Measurements from ENCODE around the gene MRPL14. TPM values are rescaled to one million over a fixed set of nuclear protein-coding genes. Genes with fewer than 3 reads are reported as not detected.

Gene MRPL14
- total RNA-seq, 1 donor from 2014 or later, result 30.3 TPM

DNA sequence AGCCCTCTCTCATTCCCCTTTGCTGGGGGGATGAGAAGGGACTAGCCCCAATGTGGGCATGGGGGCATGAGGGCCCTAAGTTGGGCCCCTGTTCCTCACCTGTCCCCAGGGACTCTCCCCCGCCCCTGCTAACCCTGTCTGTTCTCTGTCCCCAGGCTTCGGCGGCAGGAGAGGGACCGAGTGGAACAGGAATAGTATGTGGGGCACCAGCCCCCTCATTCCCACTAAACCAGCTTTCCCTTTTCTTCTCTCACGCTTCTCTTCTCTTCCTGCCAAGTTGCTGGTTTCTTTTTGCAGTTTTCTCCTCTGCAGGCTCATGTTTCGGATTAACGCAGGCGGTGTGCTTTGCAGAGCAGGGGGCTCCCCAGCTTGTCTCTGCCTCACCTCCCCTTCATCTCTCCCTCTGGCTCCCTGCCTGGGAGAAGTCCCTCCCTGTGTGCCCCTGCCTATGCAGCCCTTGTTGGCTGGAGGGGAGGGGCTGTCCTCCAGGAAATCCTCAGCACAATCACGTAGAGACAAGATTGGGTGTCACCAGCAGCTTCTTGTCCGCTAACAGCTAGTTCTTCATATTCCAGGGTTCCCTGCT is 8.0 kb upstream of the MRPL14 start:
- Mint-ChIP-seq H3K4me1 (ENCODE audit: unreplicated experiment) (peaks cover 10% of the 10 kb centered on the region), H3K27me3 (ENCODE audit: unreplicated experiment) (peaks cover 10% of the 10 kb centered on the region), H3K4me3 (ENCODE audit: unreplicated experiment) (peak overlapping the region; percentile 54), H3K27ac (ENCODE audit: unreplicated experiment) (no peak overlapping the region), H3K9me3 (ENCODE audit: unreplicated experiment) (no peaks in the 10 kb centered on the region), H3K36me3 (ENCODE audit: low read depth, unreplicated experiment) (peaks cover 28% of the 10 kb centered on the region)
- no peak for DNase-seq (ENCODE audit: low spot score)
- no peak for TF ChIP-seq CTCF (IDR thresholded peaks at IDR 0.05; ENCODE audit: unreplicated experiment)

DNA sequence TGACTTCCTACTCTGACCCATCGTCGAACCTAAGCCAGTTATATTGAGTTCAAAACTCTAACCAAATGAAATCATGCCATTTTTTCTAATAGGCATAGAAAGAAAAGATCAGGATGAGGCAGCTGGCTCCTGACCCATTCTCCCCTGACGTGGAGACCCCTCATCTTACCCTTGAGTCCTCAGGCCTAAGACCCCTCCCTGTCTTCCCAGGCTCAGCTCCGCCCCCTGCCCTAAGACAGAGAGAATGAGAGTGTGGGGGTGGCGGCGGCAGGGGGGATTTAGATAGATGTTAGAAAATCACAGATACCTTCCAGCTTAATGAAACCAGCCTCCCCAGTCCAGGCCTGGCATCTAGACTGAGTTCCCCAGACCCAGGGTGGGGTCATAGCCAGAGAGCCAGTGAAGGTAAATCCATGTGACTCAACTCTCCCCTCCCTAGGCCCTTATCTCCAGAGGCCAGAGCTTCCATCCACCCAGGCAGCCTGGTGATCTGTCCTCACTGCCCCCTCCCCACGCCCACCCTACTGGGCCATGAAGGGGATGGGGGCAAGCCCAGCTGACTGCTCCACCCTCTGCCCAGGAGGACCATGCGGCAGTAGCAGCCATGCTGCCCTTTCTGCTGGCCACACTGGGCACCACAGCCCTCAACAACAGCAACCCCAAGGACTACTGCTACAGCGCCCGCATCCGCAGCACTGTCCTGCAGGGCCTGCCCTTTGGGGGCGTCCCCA is 6.9 kb upstream of the MRPL14 start:
- H3K36me3 Mint-ChIP-seq (ENCODE audit: low read depth, unreplicated experiment), result peaks cover 20% of the 10 kb centered on the region
- H3K27me3 Mint-ChIP-seq (ENCODE audit: unreplicated experiment), result peaks cover 10% of the 10 kb centered on the region
- TF ChIP-seq CTCF (IDR thresholded peaks at IDR 0.05; ENCODE audit: unreplicated experiment), result no peak
- H3K9me3 Mint-ChIP-seq (ENCODE audit: unreplicated experiment), result no peaks in the 10 kb centered on the region
- DNase-seq (ENCODE audit: low spot score), result no peak
- H3K27ac Mint-ChIP-seq (ENCODE audit: unreplicated experiment), result no peak overlapping the region
- H3K4me3 Mint-ChIP-seq (ENCODE audit: unreplicated experiment), result no peak overlapping the region
- peaks cover 10% of the 10 kb centered on the region for H3K4me1 Mint-ChIP-seq (ENCODE audit: unreplicated experiment)

- Mint-ChIP-seq H3K27me3 (ENCODE audit: unreplicated experiment) (peaks cover 10% of the 10 kb centered on the region), H3K9me3 (ENCODE audit: unreplicated experiment) (no peaks in the 10 kb centered on the region), H3K4me1 (ENCODE audit: unreplicated experiment) (peaks cover 10% of the 10 kb centered on the region), H3K4me3 (ENCODE audit: unreplicated experiment) (no peak overlapping the region), H3K36me3 (ENCODE audit: low read depth, unreplicated experiment) (peaks cover 16% of the 10 kb centered on the region), H3K27ac (ENCODE audit: unreplicated experiment) (no peak overlapping the region)
- no peak for DNase-seq (ENCODE audit: low spot score)
- no peak for TF ChIP-seq CTCF (IDR thresholded peaks at IDR 0.05; ENCODE audit: unreplicated experiment)
These were observed 6.0 kb upstream of the MRPL14 start for GRCh38 chr6:44133003-44133931.

GRCh38 chr6:44132476-44132875 is 5.2 kb upstream of the MRPL14 start:
- H3K36me3 Mint-ChIP-seq (ENCODE audit: low read depth, unreplicated experiment), result peaks cover 16% of the 10 kb centered on the region
- no peaks in the 10 kb centered on the region for H3K9me3 Mint-ChIP-seq (ENCODE audit: unreplicated experiment)
- no peak overlapping the region for H3K27ac Mint-ChIP-seq (ENCODE audit: unreplicated experiment)
- H3K4me3 Mint-ChIP-seq (ENCODE audit: unreplicated experiment), result no peak overlapping the region
- peaks cover 10% of the 10 kb centered on the region for H3K4me1 Mint-ChIP-seq (ENCODE audit: unreplicated experiment)
- peaks cover 10% of the 10 kb centered on the region for H3K27me3 Mint-ChIP-seq (ENCODE audit: unreplicated experiment)
- TF ChIP-seq CTCF (IDR thresholded peaks at IDR 0.05; ENCODE audit: unreplicated experiment), result no peak
- DNase-seq (ENCODE audit: low spot score), result no peak

All from endothelial cell (in vitro differentiated cells).